GM19099 (cell line): Measurements from ENCODE around the gene KCNK1.

Source experiments
- POLR2A ChIP-seq: IDR thresholded peaks from 3 replicates; pipeline ENCODE4 v1.6.1; 2011; ENCODE audit warnings: low read depth; ENCODE audit not compliant: insufficient read length; ENCODE audit errors: extremely low read depth

The KCNK1 gene

DNA sequence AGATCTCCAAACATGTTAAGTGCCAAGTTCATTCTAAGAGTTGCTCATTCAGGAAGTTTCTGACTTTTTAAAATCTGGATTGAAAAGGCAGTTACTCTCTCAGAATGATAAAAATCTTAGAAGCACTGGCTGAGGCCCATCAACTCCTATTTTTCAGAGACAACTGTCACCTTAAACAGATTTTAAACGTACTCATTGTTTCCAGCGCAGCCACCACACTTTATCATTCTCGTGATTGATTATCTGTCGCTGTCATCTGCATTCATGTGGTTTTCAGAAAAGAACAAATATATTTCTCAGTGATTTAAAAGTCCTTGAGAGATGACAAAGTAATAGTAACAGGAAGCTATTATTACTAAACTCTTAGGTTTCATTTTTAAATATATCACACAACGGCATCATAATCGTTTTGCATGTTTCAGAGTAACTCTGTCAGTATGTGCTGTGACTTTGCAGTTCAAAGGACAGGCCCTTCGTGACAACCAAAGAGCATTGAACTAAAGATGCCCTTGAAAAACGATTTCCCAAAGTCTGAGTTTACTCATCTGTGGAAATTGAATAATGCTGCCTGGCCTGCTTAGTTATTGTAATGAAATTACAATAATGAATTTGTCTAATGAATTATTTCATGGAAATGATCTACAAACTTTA is 14.9 kb upstream of the KCNK1 start:
- no peak for TF ChIP-seq POLR2A

DNA sequence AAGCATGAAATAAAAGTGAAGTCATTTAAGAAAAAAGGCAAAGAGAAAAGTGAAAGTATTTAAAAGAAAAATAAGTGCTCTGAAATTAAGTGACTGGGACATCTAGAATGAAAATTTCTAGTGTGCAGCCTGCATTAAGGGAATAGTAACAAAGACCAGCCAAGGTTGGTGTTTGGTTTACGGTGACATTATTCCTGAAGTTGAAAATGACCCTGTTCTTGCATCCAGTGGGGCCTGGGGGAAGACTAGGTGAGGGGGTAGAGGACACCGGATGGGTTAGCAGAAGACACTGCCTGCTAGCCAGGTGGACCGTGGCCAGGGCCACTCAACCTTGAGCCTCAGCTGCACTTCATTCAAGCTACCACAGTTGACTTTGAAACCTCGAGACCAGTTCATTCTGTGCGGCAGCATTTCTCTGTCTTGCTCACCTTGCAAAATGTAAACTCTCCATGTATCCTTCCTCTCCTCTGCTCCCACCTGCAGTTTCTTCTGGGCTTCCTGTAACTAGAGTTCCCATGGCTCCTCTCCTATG is 14.3 kb upstream of the KCNK1 start:
- TF ChIP-seq POLR2A: no peak

DNA sequence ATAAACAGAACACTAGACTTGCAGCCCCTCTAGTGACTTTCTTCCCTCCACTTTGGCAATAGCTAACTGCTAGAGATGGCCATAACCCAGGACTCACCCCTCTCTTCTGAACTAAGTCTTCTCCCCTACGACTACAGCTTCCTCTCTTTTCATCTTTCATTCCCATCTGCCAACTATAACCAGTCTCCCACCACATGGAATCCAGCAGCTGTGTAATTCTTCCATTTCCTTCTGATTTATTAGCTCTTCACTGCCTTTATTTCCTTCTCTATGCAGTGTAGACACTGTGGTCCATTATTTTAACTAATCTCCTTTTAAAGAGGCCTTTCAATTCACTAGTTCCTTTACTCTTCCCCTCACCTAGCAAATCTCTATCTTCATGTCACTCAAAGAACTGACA is 13.4 kb upstream of the KCNK1 start:
- no peak for TF ChIP-seq POLR2A

DNA sequence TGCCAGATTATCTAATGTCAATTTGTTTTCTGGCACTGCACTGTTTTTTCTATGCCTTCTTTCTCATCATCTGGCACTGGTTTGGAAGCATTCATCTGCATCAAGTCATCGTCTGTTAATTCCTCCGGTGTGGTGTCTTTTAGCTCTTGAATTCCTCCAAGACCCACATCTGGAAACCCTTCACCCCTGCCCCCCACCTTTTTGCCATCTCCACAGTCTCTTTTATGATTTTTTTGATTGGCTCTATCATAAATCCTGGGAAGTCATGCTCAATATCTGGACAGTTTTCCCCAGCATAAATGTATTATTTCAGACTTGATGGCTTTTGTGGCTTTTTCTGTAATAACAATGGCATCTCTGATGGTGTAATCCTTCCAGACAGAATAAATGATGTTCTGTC is 10.4 kb upstream of the KCNK1 start:
- TF ChIP-seq POLR2A: no peak

DNA sequence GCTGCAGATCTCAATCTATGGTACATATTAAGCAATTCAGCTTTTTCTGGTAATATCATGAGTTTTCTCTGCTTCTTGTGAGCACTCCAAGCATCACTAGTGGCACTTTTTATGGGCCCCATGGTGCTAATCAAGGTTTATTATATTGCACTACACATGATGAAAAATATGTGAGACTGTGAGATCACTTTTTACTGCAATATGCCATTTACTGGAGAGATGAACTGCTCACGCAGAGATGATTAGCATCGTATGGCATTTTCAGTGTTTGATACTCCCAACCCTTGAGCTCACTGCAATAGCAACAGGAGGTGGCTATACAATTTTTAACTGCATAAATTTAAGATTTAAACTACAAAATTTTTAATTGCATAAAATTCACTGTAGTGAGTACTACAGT is 8.7 kb upstream of the KCNK1 start:
- TF ChIP-seq POLR2A: no peak

DNA sequence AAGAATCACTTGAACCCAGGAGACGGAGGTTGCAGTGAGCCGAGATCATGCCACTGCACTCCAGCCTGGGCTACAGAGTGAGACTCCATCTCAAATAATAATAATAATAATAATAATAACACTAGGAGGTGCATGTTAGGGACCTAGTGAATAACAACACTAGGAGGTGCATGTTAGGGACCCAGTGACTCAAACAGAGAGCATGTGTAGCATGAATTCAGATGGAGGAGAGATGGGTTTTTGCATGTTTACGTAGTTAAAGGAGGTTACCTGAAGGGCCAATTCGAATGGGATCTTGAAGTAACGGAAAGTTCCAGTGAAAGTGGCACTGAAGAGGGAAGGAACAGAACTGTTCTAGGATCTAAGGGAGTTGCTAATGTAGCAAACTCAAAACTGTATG is 7.1 kb upstream of the KCNK1 start:
- TF ChIP-seq POLR2A: no peak

DNA sequence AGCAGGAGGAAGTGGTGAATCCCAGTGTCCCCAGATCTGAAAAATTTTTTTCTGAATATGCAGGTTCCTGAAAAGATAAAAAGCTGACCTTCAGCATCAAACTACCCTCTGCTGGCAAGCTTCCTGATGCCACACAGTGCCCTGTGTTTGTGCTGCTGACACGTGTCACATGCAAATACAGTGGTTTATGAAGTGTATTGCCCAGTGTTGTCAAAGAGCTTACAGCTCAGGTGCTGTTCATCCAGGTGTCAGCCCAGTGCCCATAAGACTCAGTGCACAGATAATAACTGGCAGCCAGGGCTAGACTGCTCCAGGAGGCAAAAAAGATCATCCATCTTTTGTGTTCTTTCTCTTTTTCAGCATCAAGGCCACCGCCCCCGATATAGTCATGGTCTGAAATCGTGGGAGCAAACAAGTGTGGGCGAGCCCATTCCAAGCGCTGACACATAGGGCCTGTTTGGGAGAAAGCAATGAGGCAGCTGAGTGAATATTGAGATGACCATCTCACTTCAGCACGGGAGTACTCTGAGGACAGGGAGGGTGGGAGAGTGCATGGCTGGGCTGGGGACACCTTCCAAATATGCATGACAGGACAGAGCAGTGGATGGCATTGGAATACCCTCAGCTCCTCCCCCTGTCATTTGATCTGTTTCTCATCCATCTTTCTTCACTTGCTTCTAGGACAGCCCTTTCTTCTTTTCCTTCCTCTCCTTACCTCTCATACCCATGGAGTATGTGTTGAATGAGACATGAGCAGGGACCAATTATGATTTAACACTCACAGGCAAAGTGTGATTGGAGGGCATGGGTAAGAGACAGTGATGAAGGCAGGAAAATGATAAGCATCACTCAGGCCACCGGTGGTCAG is 6.4 kb upstream of the KCNK1 start:
- TF ChIP-seq POLR2A: no peak

DNA sequence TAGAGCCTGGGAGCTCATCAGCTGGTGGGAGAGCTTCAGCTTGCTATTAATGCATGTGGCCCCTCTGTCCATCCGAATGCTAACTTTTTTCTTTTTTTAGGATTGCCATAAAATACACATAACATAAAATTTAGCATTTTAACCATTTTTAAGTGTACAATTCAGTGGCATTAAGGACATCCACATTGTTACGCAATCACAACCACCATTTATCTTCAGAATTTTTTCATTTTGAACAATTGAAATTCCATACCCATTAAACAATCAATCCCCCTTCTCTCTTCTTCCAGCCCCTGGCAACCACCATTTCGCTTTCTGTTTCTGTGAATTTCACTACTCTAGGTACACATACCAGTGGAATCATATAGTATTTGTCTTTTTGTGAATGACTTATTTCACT is 4.9 kb upstream of the KCNK1 start:
- TF ChIP-seq POLR2A: no peak

DNA sequence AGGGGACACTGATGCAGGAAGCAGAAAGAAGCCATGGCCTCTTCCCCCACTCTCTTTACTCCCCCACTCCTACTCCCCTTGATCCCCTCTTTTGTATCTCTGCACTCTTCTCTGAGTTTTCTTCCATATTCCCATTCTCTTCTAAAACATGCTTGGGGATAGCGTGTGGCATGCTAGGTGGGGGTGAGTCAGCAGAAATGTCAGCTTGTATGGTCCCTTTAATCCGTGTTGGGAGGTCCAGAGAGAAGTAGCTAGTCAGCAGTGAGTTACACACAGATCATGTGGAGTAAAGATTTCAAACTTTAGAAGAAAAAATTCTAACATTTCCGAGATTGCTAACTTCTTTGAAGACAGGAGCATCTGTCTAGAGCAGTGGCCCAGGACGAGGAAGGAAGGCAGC is 4.0 kb upstream of the KCNK1 start:
- TF ChIP-seq POLR2A: no peak

DNA sequence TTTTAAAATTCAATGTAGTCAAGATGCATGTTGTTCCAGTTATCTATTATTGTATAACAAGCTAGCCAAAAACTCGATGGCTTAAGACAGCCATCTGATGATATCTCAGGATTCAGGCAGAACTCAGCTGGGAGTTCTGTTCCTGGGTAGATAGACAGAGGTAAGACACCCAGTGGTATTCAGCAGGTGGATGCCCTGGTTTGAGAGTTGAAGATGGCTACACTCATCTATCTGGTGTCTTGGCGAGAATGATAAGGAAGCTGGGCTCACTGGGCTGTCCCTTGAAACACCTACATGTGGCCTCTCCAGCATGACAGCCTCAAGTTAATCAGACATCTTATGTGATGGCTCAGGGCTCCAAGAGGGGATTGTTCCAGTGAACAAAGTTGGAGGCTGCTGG is 3.3 kb upstream of the KCNK1 start:
- TF ChIP-seq POLR2A: no peak

DNA sequence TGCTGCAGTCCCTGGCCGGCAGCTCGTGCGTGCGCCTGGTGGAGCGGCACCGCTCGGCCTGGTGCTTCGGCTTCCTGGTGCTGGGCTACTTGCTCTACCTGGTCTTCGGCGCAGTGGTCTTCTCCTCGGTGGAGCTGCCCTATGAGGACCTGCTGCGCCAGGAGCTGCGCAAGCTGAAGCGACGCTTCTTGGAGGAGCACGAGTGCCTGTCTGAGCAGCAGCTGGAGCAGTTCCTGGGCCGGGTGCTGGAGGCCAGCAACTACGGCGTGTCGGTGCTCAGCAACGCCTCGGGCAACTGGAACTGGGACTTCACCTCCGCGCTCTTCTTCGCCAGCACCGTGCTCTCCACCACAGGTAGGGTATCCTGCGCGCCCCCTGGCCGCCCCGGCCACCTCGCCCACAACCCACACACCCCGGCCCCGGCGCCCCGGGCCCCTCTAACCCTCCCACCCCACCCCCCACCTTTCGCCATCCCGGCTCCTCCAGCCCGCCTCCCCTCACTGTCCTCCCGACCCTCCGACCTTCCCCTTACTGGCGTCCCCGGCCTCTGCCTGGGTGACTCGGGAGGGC is 352 bp downstream of the KCNK1 start:
- TF ChIP-seq POLR2A: no peak

DNA sequence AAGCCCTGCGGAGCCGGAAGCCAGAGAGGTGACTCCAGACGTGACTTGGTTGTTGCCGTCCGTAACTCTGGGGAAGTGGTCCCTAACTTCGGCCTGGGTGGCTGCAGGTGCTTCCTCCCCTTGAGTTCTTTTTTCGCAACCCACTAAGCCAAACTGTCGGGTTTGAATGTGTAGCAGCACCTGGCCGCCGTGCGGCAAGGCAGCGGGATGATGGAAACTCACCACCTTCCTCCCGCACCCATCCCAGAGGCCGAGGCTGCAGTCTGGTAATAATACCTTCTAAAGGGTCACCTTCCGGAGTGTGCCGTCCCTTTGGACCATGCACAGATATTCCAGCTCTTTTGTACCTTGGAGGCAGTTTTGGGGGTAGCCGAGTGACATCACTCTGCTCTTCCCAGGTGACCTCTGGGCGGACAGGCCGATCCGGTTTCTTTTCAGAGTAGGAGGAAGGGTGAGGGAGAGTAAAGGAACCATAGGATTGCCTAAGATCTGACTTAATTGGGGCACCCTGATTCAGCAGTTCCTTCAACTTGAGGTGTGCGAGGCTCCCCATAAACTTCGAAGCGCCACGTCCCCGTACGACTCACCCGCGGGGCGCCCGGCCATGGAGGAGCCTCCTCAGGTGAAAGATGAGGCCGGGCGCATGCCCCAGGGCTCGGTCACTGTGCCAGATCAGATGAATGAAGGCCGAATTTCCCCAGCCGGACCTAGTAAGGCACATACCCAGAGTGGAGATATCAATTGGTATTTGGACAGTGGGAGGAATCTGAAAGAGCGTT is 1.0 kb downstream of the KCNK1 start:
- TF ChIP-seq POLR2A: no peak

DNA sequence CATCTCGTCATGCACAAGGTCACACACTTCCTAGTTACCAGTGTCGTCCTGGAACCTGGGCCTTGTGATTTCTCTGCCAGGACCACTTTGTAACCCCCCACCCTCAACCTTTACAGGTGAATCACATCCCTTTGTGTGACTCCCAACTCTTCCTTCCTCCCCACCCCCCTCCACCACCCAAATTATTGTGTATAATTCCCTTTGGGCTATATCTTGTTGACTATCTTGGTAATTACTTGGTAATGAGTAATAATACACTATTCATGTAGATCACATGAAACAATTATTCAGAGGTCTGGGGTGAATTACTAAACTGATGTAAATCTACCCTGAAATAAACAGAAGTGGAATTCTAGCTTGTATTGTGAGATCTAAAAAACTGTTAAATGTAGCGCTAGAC is 1.7 kb downstream of the KCNK1 start:
- no peak for TF ChIP-seq POLR2A

DNA sequence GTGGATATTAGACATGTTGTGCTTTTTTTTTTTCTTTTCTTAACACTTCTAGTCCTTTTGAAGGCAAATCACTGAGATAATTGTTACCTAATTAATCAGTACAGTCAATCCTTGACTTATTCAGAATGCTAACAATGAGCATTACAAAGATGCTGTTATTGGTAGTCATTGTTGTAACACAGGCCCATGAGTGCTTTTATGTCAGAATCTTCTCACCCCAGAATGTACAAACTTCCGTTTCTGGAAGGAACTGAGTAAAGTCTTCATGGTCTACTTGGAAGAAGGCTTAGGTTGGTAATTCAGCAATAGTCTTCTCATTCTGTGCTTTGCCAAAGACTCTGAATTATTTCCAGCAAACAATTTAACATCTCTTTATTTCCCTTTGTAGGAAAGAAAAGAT is 3.1 kb downstream of the KCNK1 start:
- TF ChIP-seq POLR2A: no peak

DNA sequence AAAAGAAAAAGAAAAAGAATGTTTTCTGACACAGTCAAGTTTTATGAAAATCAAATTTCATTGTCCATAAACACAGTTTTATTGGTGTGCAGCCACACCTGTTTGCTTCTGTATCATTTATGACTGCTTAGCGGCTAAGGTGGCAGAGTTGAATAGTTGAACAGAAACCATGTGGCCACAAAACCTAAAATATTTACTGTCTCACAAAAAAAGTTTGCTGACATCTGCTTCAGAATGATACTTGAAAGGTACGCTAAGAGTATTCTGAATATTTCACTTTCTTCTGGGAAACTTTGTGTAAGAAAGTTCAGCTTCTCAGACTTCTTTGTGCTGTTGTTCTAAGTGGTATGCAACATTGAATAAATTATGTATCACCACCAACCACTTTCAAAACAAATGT is 6.2 kb downstream of the KCNK1 start:
- TF ChIP-seq POLR2A: no peak
